GM19035 (cell line): ENCODE measurements around the gene EFNA4.

Experiments used
- ATAC-seq: cut with Tn5 transposase; IDR thresholded peaks from one replicate; pipeline ENCODE4 v1.9.1; 2021; ENCODE audit not compliant: unreplicated experiment

EFNA4 gene

GRCh38 chr1:155063550-155064110, at the start of gene EFNA4:
Gene EFNA4 (plus strand): TSS chr1:155063740. CDS start chr1:155063824, 84 bp downstream.
- peak; percentile 69 for ATAC-seq

GRCh38 chr1:155014709-155015508, 48.6 kb upstream of the EFNA4 start:
- ATAC-seq = no peak

- no peak for ATAC-seq
These were observed 47.9 kb upstream of the EFNA4 start for GRCh38 chr1:155015527-155016230.

DNA sequence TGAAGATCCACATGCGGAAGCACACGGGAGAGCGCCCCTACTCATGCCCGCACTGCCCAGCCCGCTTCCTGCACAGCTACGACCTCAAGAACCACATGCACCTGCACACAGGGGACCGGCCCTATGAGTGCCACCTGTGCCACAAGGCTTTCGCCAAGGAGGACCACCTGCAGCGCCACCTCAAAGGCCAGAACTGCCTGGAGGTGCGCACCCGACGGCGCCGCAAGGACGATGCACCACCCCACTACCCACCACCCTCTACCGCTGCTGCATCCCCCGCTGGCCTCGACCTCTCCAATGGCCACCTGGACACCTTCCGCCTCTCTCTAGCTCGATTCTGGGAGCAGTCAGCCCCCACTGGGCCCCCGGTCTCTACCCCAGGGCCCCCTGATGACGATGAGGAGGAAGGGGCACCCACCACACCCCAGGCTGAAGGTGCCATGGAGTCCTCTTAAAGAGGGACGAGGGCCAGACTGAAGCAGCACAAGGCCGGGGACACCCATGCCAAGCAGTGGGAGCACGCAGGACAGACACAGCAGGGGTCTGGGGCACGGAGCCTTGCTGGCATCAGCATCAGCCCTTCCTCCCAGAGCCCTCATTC, 47.2 kb upstream of the EFNA4 start:
- no peak for ATAC-seq

DNA sequence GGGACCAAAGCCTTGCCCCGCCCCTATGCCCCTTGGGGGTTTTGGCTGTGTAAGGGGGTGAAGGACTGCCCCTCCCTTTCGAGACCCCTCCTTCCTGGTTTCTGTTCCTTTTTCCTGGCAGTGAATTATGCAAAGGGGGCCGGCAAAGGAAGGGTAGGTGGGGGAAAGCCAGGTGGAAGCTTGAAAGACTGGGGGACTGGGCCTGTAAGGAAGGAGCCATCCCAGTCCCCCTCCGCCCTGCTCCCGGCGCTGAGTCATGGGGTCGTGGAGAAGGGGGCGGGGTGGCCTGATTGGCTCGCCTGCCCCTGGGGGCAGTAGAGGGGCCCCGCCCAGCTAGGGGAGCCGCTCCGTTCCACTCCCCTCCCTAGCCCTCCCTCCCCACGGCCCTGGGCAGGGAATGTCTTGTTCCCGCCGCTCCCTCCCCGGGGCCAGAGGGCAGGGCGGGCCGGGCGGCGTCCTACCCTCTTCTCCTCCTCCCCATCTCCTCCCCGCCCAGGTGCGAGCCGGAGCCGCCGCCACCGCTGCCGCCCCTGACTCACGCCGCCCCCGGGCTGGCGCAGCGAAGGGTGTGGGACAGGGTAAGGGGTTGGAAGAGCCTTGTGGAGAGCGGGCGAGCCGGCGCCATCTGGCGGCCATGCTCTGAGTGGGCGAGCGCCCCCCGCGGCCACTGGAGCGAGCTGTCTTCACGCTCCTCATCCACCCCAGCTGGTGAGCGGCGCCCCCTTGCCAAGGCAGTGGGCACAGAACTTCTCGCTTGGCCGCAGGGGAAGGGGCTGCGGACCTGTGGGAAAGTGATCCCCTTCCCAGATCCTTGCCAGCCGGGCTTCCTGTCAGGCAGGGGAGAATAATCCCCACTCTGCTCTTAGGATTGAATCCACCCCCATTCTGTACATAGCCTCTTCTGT, 46.2 kb upstream of the EFNA4 start:
- ATAC-seq = peak; percentile 82

GRCh38 chr1:155017946-155018316, 45.6 kb upstream of the EFNA4 start:
- ATAC-seq = peak; percentile 22

DNA sequence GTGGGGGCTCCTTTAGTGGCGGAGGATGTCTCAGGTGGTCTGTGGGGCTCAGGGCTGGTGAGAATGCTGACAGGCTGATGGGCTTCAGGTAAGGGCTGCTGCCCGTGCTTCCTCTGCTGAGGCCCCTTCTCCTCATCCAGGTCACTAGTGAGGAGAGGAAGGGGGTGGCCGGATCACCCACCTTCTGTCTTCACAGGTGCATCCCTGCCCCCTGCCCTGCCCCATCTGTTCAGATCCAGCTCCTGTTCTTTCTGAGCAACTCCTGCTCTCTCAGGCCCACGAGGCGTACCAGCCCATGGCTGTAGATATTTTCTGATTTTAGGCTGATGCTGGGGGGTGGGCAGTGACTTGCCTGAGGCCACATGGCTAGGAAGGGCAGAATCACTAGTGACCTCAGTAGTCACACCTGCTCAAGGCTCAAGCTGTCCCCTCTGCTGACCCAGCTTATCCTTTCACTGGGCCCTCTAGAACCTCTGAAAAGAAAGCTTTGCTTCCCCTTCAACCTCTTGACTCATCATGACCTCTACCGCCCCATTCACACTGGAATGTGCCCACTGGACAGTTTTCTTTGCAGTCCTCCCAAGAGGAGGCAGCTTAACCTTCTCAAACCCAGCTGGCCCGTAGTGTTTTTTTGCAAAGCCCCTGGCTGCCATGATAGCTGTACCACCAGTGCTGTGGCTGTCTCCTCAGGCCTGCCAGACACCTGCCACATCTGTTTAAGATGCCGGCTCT, 44.8 kb upstream of the EFNA4 start:
- ATAC-seq = no peak

GRCh38 chr1:155019377-155020245, 43.9 kb upstream of the EFNA4 start:
- no peak for ATAC-seq

DNA sequence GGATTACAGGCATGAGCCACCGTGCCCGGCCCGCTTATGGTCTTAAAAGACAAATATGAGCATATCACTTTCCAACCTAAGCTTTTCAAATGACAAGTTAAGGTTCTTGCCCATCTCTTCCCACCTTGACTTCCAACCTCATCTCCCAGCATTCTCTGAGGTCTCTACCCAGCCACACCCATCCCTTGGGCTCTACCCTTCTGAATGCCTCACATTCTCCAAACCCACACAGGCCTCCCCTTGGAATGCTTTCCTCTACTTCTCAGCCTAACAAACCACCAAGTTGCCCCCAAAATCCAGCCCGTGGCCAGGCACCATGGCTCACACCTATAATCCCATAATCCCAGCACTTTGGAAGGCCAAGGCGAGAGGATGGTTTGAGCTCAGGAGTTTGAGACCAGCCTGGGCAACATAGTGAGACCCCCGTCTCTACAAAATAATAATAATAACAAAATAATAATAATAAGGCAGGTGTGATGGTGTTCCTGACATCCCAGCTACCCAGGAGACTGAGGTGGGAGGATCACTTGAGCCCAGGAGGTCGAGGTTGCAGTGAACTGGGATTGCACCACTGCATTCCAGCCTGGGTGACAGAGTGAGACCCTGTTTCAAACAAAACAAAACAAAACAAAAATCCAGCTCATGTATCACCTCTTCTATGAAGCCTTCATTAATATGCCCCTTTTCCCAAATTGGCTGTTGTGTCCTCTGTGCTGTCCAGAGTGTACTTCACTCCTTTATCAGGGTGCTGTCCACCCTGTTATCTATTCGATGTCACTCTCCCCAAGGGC, 41.2 kb upstream of the EFNA4 start:
- ATAC-seq = no peak

DNA sequence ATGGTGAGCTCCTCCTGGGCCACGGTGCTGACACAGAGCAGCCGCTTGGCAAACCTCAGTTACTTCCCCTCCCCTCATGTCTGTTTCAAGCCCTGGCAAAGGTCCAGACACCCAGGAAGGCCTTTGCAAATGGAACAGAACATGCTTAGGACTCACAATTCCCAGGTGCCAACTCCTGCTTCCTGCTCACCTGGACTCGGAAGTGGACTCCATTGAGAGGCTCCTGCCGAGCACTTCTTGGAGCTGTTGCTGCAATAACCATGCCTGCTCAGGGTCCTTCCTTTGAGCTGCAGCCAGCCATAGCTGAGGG, 40.7 kb upstream of the EFNA4 start:
- ATAC-seq = no peak

- no peak for ATAC-seq
These were observed 39.9 kb upstream of the EFNA4 start for GRCh38 chr1:155023627-155024026.

DNA sequence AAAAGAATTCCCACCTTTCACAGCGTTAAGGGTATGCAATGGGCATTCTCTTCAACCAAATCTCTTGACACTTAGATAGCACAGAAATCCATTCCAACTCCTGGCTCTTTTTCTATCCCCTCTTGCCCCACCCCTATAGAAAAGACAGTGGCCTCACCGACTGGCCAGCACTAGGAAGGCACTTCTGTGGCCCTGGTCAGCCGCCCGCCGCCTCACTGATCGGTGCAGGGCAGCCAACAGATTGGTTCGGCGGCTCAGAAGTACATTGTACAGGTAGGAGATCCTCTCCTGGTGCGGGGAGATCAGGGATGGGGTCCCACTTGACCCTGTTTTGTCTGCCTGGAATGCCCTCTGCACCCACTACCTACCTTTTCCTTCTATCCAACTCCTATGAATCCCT, 39.2 kb upstream of the EFNA4 start:
- no peak for ATAC-seq

GRCh38 chr1:155026154-155026553, 37.4 kb upstream of the EFNA4 start:
- ATAC-seq = no peak

DNA sequence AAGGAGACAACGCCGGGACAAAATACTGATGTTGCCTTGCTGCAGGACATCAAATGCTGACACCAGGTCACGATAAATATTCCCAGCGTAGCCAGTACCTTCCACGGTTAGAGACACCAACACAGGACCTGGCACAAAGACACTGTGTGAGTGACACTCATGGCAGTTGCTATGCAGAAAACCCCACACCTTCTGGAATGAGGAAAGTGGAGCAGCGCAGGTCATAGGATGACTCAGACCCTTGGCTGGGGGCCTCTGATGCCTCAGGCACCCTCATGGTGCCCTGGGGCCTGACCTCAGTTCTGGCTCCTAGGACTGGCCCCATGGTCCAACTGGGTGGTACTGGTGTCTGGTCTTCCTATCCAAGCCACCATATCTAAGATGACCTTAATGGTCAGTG, 37.0 kb upstream of the EFNA4 start:
- ATAC-seq = no peak

- no peak for ATAC-seq
These were observed 33.9 kb upstream of the EFNA4 start for GRCh38 chr1:155029513-155030242.

GRCh38 chr1:155030243-155030795, 33.2 kb upstream of the EFNA4 start:
- no peak for ATAC-seq

GRCh38 chr1:155030899-155031298, 32.6 kb upstream of the EFNA4 start:
- ATAC-seq = no peak

DNA sequence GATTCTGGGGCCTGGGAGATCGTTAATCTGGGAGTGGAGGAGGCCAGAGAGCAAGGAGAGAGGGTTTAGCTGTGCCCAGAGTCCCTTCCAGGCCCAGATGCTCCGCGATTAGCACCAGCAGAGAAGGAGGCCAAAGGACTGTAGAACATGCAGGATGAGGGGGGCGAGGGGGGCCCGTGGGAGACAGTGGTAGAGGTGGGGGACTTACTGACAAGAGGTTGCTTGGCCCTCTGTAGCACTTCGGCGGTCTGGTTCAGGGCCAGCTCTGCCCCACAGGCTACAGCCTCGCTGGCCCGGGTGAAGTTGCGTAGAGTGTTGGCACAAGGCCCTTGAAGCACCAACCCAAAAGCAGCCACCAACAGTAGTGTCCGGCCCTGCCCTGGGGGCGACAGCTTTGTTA, 30.7 kb upstream of the EFNA4 start:
- ATAC-seq = no peak
